HepG2 (cell line): Measurements from ENCODE around the gene RBMXL2. TPM values are rescaled to one million over a fixed set of nuclear protein-coding genes. Genes with fewer than 3 reads are reported as not detected.

Source experiments
- ATAC-seq: fragments of 200-7000 bp; cut with Tn5 transposase; 3 replicates; pipeline ENCODE4 v1.9.1; 2020; ENCODE audit warnings: mild to moderate bottlenecking, moderate library complexity
- BruUV-seq: library from RNA; stranded (reverse); fragments of 400-500 nt; replicated peaks from 2 replicates; lab custom pipeline; 2021; lab: Mats Ljungman, UMichigan
- CTCF ChIA-PET: fragments of 300-600 bp; formaldehyde crosslinking; extraction: SDS; loops from one replicate; lab custom pipeline; 2021; ENCODE audit warnings: low total read pairs, inconsistent platforms, low intra/inter-chr PET ratio; lab: Yijun Ruan, JAX
- POLR2A ChIA-PET: fragments of 350-600 bp; sonication (Branson Sonifier 250); formaldehyde crosslinking; loops from one replicate; lab custom pipeline; 2020; ENCODE audit warnings: antibody characterized with exemption, inconsistent platforms; lab: Yijun Ruan, JAX
- DNase-seq: peaks from one replicate; pipeline ENCODE4 v3.0.0-alpha.2; 2015; ENCODE audit warnings: low spot score
- FAIRE-seq: peaks from 3 replicates; lab custom pipeline; 2011; peaks lifted over from hg19 to GRCh38; lab: Jason Lieb, UNC
- H2AFZ ChIP-seq: one replicate; pipeline ENCODE4 v1.6.1; 2011; ENCODE audit warnings: low read length, inconsistent platforms
- H3K27ac ChIP-seq: fragments of 300-600 bp; 3 replicates; pipeline ENCODE4 v1.8.0; 2011; ENCODE audit warnings: mixed run types, mild to moderate bottlenecking, mixed read lengths, low read length, inconsistent platforms; ENCODE audit not compliant: insufficient read depth; ENCODE audit errors: extremely low read length
- H3K27me3 ChIP-seq, 2 experiments: fragments of 200-600 bp in 1 of 2; 2 replicates in 1 of 2; 3 replicates in 1 of 2; pipeline versions ENCODE4 v1.6.0 to v1.8.0; 2011; ENCODE audit warnings: low read length in 2 of 2, mild to moderate bottlenecking in 2 of 2, moderate library complexity in 2 of 2, inconsistent platforms in 1 of 2; ENCODE audit not compliant: insufficient read depth in 2 of 2, control insufficient read depth in 1 of 2
- H3K36me3 ChIP-seq, 2 experiments: fragments of 200-600 bp in 1 of 2; replicated peaks in 1 of 2; 2 replicates in 1 of 2; 3 replicates in 1 of 2; pipeline versions ENCODE4 v1.5.1 to v1.8.0; 2011; ENCODE audit warnings: low read length in 2 of 2, inconsistent platforms in 1 of 2; ENCODE audit not compliant: insufficient read depth in 2 of 2, control insufficient read depth in 1 of 2
- H3K4me1 ChIP-seq: 2 replicates; pipeline ENCODE4 v1.5.1; 2012; ENCODE audit warnings: low read length, inconsistent platforms; ENCODE audit not compliant: insufficient read depth
- H3K4me2 ChIP-seq: 2 replicates; pipeline ENCODE4 v1.6.0; 2011; ENCODE audit warnings: low read depth, low read length, inconsistent platforms
- H3K4me3 ChIP-seq, 3 experiments: fragments of 200-600 bp in 1 of 3; sonication (generic), shearing (Covaris generic) in 1 of 3; replicated peaks in 1 of 3; 2 replicates each; pipeline ENCODE4 v1.5.1; 2011 to 2016; ENCODE audit warnings: low read length in 3 of 3, inconsistent platforms in 2 of 3, low read depth in 2 of 3, mild to moderate bottlenecking in 2 of 3, control low read depth in 1 of 3, mixed read lengths in 1 of 3; ENCODE audit not compliant: insufficient read depth in 1 of 3
- H3K79me2 ChIP-seq: one replicate; pipeline ENCODE4 v1.6.1; 2011; ENCODE audit warnings: low read length, inconsistent platforms; ENCODE audit not compliant: insufficient read depth
- H3K9ac ChIP-seq: 2 replicates; pipeline ENCODE4 v1.6.0; 2011; ENCODE audit warnings: mild to moderate bottlenecking, low read depth, low read length, inconsistent platforms; ENCODE audit not compliant: insufficient read depth
- H3K9me3 ChIP-seq: 2 replicates; pipeline ENCODE4 v1.5.1; 2012; ENCODE audit warnings: mild to moderate bottlenecking, low read length
- H4K20me1 ChIP-seq: 2 replicates; pipeline ENCODE4 v1.6.0; 2011; ENCODE audit warnings: inconsistent platforms, mild to moderate bottlenecking, low read length, moderate library complexity; ENCODE audit not compliant: insufficient read depth
- EP300 ChIP-seq, 3 experiments: sonication (generic) in 1 of 3; formaldehyde crosslinking in 1 of 3; IDR thresholded peaks; 2 replicates each; pipeline versions ENCODE4 v1.5.1 to v1.6.1; 2011 to 2020; ENCODE audit warnings: low read depth in 2 of 3, low read length in 2 of 3, borderline replicate concordance in 1 of 3, improper control_type of control experiment in 1 of 3, mild to moderate bottlenecking in 1 of 3, missing genetic modification reagents in 1 of 3, moderate library complexity in 1 of 3
- LBX2 ChIP-seq: sonication (generic); formaldehyde crosslinking; IDR thresholded peaks from 2 replicates; pipeline ENCODE4 v1.5.0; 2020; ENCODE audit warnings: missing genetic modification reagents, mild to moderate bottlenecking, borderline replicate concordance
- POGZ ChIP-seq: sonication (generic); formaldehyde crosslinking; IDR thresholded peaks from 2 replicates; pipeline ENCODE4 v1.4.0; 2020; ENCODE audit warnings: mild to moderate bottlenecking, missing genetic modification reagents
- PPARG ChIP-seq: conservative IDR thresholded peaks from 2 replicates; pipeline ENCODE4 v1.6.1; 2016; ENCODE audit warnings: missing biosample characterization, missing genetic modification reagents
- RFX3 ChIP-seq: IDR thresholded peaks from 2 replicates; pipeline ENCODE4 v1.6.1; 2016; ENCODE audit warnings: missing biosample characterization, missing genetic modification reagents
- SUZ12 ChIP-seq: fragments of 150-350 bp; IDR thresholded peaks from 2 replicates; pipeline ENCODE4 v1.6.1; 2014; ENCODE audit warnings: low read depth, low read length
- ZFP37 ChIP-seq: sonication (generic); formaldehyde crosslinking; IDR thresholded peaks from 2 replicates; pipeline ENCODE4 v1.4.0; 2020; ENCODE audit warnings: missing genetic modification reagents, borderline replicate concordance
- ZMYM2 ChIP-seq: sonication (generic); formaldehyde crosslinking; IDR thresholded peaks from 2 replicates; pipeline ENCODE4 v1.8.0; 2022; ENCODE audit warnings: mild to moderate bottlenecking, missing genetic modification reagents
- ZSCAN20 ChIP-seq: sonication (generic); formaldehyde crosslinking; IDR thresholded peaks from 2 replicates; pipeline ENCODE4 v1.4.0; 2020; ENCODE audit warnings: missing genetic modification reagents, mild to moderate bottlenecking, borderline replicate concordance
- WGBS: methylation state at CpG from one replicate; pipeline ENCODE4 v1.1.6; 2017; ENCODE audit warnings: low lambda C conversion rate; 5-methylcytosine and 5-hydroxymethylcytosine counted together
- in situ Hi-C: cut with HindIII; loops from 2 replicates; pipeline ENCODE4 v1.10.0; 2017; ENCODE audit warnings: low pct_unique_long_range_greater_than_20kb; ENCODE audit not compliant: extremely low pct_ligation_motif_present
- intact Hi-C: fragments of 100-400 bp; cut with micrococcal nuclease; formaldehyde crosslinking; loops from one replicate; pipeline ENCODE4 v1.10.0; 2022; ENCODE audit not compliant: unreplicated experiment
- polyA plus RNA-seq, 8 experiments: library from polyadenylated mRNA; depleted of rRNA in 3 of 8; stranded (reverse) in 7 of 8; unstranded in 1 of 8; fragments of >200 nt; fragmentation: Illumina TruSeq in 4 of 8; extraction: Trizol in 4 of 8; gene quantifications; 2 replicates each; pipeline versions ENCODE4 v1.2.1 to v1.2.3, GENCODE V29; 2011 to 2016; ENCODE audit warnings: low read depth in 4 of 8, missing spikeins in 1 of 8, mixed read lengths in 1 of 8; ENCODE audit not compliant: insufficient read depth in 1 of 8
- total RNA-seq, 5 experiments: library from RNA; depleted of rRNA; stranded (reverse); fragments of >200 nt; fragmentation: Illumina TruSeq; extraction: Trizol; gene quantifications; 2 replicates each; pipeline ENCODE4 v1.2.3, GENCODE V29; 2016; ENCODE audit warnings: low read depth in 1 of 5
- TF ChIP-seq, protein P1 (sequence below): IDR thresholded peaks from 2 replicates; pipeline ENCODE4 v1.6.1; 2016; ENCODE audit warnings: missing compliant biosample characterization, missing genetic modification reagents, borderline replicate concordance
- TF ChIP-seq, protein P2 (sequence below): sonication (generic); formaldehyde crosslinking; IDR thresholded peaks from 2 replicates; pipeline ENCODE4 v1.9.0; 2021; ENCODE audit warnings: missing genetic modification reagents, borderline replicate concordance

The RBMXL2 gene
- total and polyA plus RNA-seq, 2 of the 13 experiments (the other 11 are each of a cell fraction or from before 2014, with no cell fraction given): not detected

- TF ChIP-seq, protein P1, sequence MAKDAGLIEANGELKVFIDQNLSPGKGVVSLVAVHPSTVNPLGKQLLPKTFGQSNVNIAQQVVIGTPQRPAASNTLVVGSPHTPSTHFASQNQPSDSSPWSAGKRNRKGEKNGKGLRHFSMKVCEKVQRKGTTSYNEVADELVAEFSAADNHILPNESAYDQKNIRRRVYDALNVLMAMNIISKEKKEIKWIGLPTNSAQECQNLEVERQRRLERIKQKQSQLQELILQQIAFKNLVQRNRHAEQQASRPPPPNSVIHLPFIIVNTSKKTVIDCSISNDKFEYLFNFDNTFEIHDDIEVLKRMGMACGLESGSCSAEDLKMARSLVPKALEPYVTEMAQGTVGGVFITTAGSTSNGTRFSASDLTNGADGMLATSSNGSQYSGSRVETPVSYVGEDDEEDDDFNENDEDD: no peak
- TF ChIP-seq, protein P2, sequence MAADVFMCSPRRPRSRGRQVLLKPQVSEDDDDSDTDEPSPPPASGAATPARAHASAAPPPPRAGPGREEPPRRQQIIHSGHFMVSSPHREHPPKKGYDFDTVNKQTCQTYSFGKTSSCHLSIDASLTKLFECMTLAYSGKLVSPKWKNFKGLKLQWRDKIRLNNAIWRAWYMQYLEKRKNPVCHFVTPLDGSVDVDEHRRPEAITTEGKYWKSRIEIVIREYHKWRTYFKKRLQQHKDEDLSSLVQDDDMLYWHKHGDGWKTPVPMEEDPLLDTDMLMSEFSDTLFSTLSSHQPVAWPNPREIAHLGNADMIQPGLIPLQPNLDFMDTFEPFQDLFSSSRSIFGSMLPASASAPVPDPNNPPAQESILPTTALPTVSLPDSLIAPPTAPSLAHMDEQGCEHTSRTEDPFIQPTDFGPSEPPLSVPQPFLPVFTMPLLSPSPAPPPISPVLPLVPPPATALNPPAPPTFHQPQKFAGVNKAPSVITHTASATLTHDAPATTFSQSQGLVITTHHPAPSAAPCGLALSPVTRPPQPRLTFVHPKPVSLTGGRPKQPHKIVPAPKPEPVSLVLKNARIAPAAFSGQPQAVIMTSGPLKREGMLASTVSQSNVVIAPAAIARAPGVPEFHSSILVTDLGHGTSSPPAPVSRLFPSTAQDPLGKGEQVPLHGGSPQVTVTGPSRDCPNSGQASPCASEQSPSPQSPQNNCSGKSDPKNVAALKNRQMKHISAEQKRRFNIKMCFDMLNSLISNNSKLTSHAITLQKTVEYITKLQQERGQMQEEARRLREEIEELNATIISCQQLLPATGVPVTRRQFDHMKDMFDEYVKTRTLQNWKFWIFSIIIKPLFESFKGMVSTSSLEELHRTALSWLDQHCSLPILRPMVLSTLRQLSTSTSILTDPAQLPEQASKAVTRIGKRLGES (CRISPR knock-in tag): no peak
Measured at GRCh38 chr11:7050191-7050590, 38.6 kb upstream of the RBMXL2 start (continued).

- CTCF ChIA-PET: no interaction called here
- H3K4me2 ChIP-seq: no peak overlapping the region
- FAIRE-seq: no peak
- TF ChIP-seq, protein P2 (CRISPR knock-in tag): no peak
- TF ChIP-seq ZSCAN20 (CRISPR knock-in tag) (no peak), SUZ12 (no peak), PPARG (no peak), RFX3 (CRISPR knock-in tag) (no peak), EP300 (IDR thresholded peaks at IDR 0.05; ENCODE audit: low read depth in 2 of 2, low read length in 2 of 2) (no peak), EP300 (CRISPR knock-in tag; IDR thresholded peaks at IDR 0.05; ENCODE audit: borderline replicate concordance) (no peak), ZMYM2 (no peak), LBX2 (no peak), POGZ (CRISPR knock-in tag) (no peak), ZFP37 (CRISPR knock-in tag) (no peak)
Measured at GRCh38 chr11:7056828-7057513, 31.8 kb upstream of the RBMXL2 start.

More at GRCh38 chr11:7056828-7057513, 31.8 kb upstream of the RBMXL2 start:
- no peaks in the 10 kb centered on the region for H3K79me2 ChIP-seq
- no peaks in the 10 kb centered on the region for H3K4me1 ChIP-seq
- no peaks in the 10 kb centered on the region for H4K20me1 ChIP-seq
- intact Hi-C loops (no loop called here), in situ Hi-C loops (no loop called here)
- 0 out of 5 replicates have a peak, but pooled peaks cover 0 to 6% of the 10 kb centered on the region in 2 experiments for H3K27me3 ChIP-seq
- no peak overlapping the region for H3K27ac ChIP-seq
- no TSS peak for BruUV-seq
- H2AFZ ChIP-seq: no peak overlapping the region
- H3K9ac ChIP-seq: no peak overlapping the region
- H3K4me3 ChIP-seq: no peak overlapping the region
- 18% methylated on average over 6 of the region's 6 CpGs for WGBS
- H3K36me3 ChIP-seq: no peaks in the 10 kb centered on the region
- POLR2A ChIA-PET: no interaction called here
- ATAC-seq (no peak), DNase-seq (no peak)
- no peaks in the 10 kb centered on the region for H3K9me3 ChIP-seq
